HepG2 (cell line): ENCODE results near the gene ENO1. TPM values are rescaled to one million over a fixed set of nuclear protein-coding genes. Genes with fewer than 3 reads are reported as not detected.
A peak's percentile ranks its signal among the peaks of the same experiment; 100 is the strongest.

Experiments used
- CEBPZ ChIP-seq: IDR thresholded peaks from 2 replicates; pipeline ENCODE4 v1.6.1; 2012; ENCODE audit warnings: low read length, improper control_type of control experiment
- DNMT3B ChIP-seq: conservative IDR thresholded peaks from 2 replicates; pipeline ENCODE4 v1.6.1; 2016; ENCODE audit warnings: missing biosample characterization, control low read depth
- ETV5 ChIP-seq: IDR thresholded peaks from 2 replicates; pipeline ENCODE4 v1.6.1; 2018; ENCODE audit warnings: missing biosample characterization, missing genetic modification reagents, inconsistent platforms, borderline replicate concordance
- HDAC2 ChIP-seq: sonication (generic); formaldehyde crosslinking; IDR thresholded peaks from 2 replicates; pipeline ENCODE4 v1.4.0; 2020; ENCODE audit warnings: missing genetic modification reagents
- KDM6A ChIP-seq: IDR thresholded peaks from 2 replicates; pipeline ENCODE4 v1.6.1; 2016; ENCODE audit warnings: low read depth
- NFE2 ChIP-seq: sonication (generic); formaldehyde crosslinking; IDR thresholded peaks from 2 replicates; pipeline ENCODE4 v1.4.0; 2020; ENCODE audit warnings: missing genetic modification reagents
- PHF8 ChIP-seq: sonication (generic); formaldehyde crosslinking; IDR thresholded peaks from 2 replicates; pipeline ENCODE4 v1.5.0; 2020; ENCODE audit warnings: missing genetic modification reagents
- PRDM4 ChIP-seq: sonication (generic); formaldehyde crosslinking; IDR thresholded peaks from 2 replicates; pipeline ENCODE4 v1.9.0; 2021; ENCODE audit warnings: missing genetic modification reagents, borderline replicate concordance
- RFX5 ChIP-seq: IDR thresholded peaks from 2 replicates; pipeline ENCODE4 v1.6.1; 2011; ENCODE audit warnings: low read depth, low read length, improper control_type of control experiment
- TBP ChIP-seq: sonication (generic); formaldehyde crosslinking; IDR thresholded peaks from 2 replicates; pipeline ENCODE4 v1.5.0; 2020; ENCODE audit warnings: missing genetic modification reagents
- TBX2 ChIP-seq: sonication (generic); formaldehyde crosslinking; IDR thresholded peaks from 2 replicates; pipeline ENCODE4 v1.5.0; 2020; ENCODE audit warnings: missing genetic modification reagents, mild to moderate bottlenecking, borderline replicate concordance
- ZBTB42 ChIP-seq: sonication (generic); formaldehyde crosslinking; IDR thresholded peaks from 2 replicates; pipeline ENCODE4 v1.5.0; 2020; ENCODE audit warnings: mild to moderate bottlenecking, missing genetic modification reagents
- ZMAT3 ChIP-seq: sonication (generic); formaldehyde crosslinking; conservative IDR thresholded peaks from 2 replicates; pipeline ENCODE4 v1.7.0; 2021; ENCODE audit warnings: missing genetic modification reagents
- ZNF616 ChIP-seq: sonication (generic); formaldehyde crosslinking; IDR thresholded peaks from 2 replicates; pipeline ENCODE4 v1.5.0; 2020; ENCODE audit warnings: low read depth, mild to moderate bottlenecking, missing genetic modification reagents
- ZNF776 ChIP-seq: sonication (generic); formaldehyde crosslinking; IDR thresholded peaks from 2 replicates; pipeline ENCODE4 v1.4.0; 2020; ENCODE audit warnings: mild to moderate bottlenecking, missing genetic modification reagents
- polyA plus RNA-seq, 8 experiments: library from polyadenylated mRNA; depleted of rRNA in 3 of 8; stranded (reverse) in 7 of 8; unstranded in 1 of 8; fragments of >200 nt; fragmentation: Illumina TruSeq in 4 of 8; extraction: Trizol in 4 of 8; gene quantifications; 2 replicates each; pipeline versions ENCODE4 v1.2.1 to v1.2.3, GENCODE V29; 2011 to 2016; ENCODE audit warnings: low read depth in 4 of 8, missing spikeins in 1 of 8, mixed read lengths in 1 of 8; ENCODE audit not compliant: insufficient read depth in 1 of 8
- total RNA-seq, 5 experiments: library from RNA; depleted of rRNA; stranded (reverse); fragments of >200 nt; fragmentation: Illumina TruSeq; extraction: Trizol; gene quantifications; 2 replicates each; pipeline ENCODE4 v1.2.3, GENCODE V29; 2016; ENCODE audit warnings: low read depth in 1 of 5

The ENO1 gene
- total and polyA plus RNA-seq, 2 of the 13 experiments (the other 11 are each of a cell fraction or from before 2014, with no cell fraction given): 1,559 to 3,103 TPM

- TF ChIP-seq KDM6A: peak; percentile 33; the same call in 1 of the 2 replicates
- peak; percentile 41; the same call in 1 of the 2 replicates for TF ChIP-seq HDAC2 (CRISPR knock-in tag)
- TF ChIP-seq PHF8 (CRISPR knock-in tag): 0 out of 2 replicates have a peak, but pooled peaks have one; percentile 13
- no peak for TF ChIP-seq RFX5
- TF ChIP-seq ZBTB42 (CRISPR knock-in tag): no peak
- no peak for TF ChIP-seq ZNF616 (CRISPR knock-in tag)
- TF ChIP-seq ZNF776 (CRISPR knock-in tag): no peak
- no peak for TF ChIP-seq DNMT3B
- no peak for TF ChIP-seq ZMAT3 (CRISPR knock-in tag)
- TF ChIP-seq TBP (CRISPR knock-in tag): no peak
- TF ChIP-seq ETV5 (CRISPR knock-in tag): no peak; the same call in 1 of the 2 replicates
- no peak for TF ChIP-seq CEBPZ
- peak; percentile 59; the same call in 1 of the 2 replicates for TF ChIP-seq TBX2 (CRISPR knock-in tag)
- TF ChIP-seq PRDM4 (CRISPR knock-in tag): no peak
- TF ChIP-seq NFE2 (CRISPR knock-in tag): no peak
These were observed 21.6 kb downstream of the ENO1 start (continued) for GRCh38 chr1:8856689-8857412.
